Stimulated activated CD8-positive, alpha-beta memory T cell treated with anti-CD3 and anti-CD28 coated beads, Interleukin-12 subunit alpha, Interleukin-12 subunit beta, amount 100 ng/mL, for 1 hour (primary cell): ENCODE data around the gene SASH3.
"Not testable (repeated sequence)": the region's sequence is repeated elsewhere in the genome, so short reads cannot be mapped to it uniquely, and the experiment has no call there.

Experiments used
- DNase-seq: peaks from one replicate; pipeline ENCODE4 v3.0.0-alpha.2; 2020; ENCODE audit warnings: low read depth

SASH3 gene

GRCh38 chrX:129779747-129780146, at the start of gene SASH3:
Gene SASH3 (plus strand): TSS chrX:129779949. CDS start chrX:129780098, 149 bp downstream.
- no peak for DNase-seq

GRCh38 chrX:129731228-129731627, 48.5 kb upstream of the SASH3 start:
- no peak for DNase-seq

- no peak for DNase-seq
These were observed 46.9 kb upstream of the SASH3 start for GRCh38 chrX:129732857-129733256.

- DNase-seq, result no peak
These were observed 46.4 kb upstream of the SASH3 start for GRCh38 chrX:129733335-129733734.

GRCh38 chrX:129736491-129736890, 43.3 kb upstream of the SASH3 start:
- DNase-seq, result no peak

- no peak for DNase-seq
These were observed 41.8 kb upstream of the SASH3 start for GRCh38 chrX:129737916-129738315.

- no peak for DNase-seq
These were observed 41.1 kb upstream of the SASH3 start, which contains the start of gene XPNPEP2 for GRCh38 chrX:129738466-129739308. Gene XPNPEP2 (plus strand): TSS chrX:129738979. CDS start chrX:129739214, 235 bp downstream.

GRCh38 chrX:129739578-129739977, 40.2 kb upstream of the SASH3 start:
- DNase-seq, result no peak

- no peak for DNase-seq
These were observed 37.6 kb upstream of the SASH3 start for GRCh38 chrX:129741880-129742758.

GRCh38 chrX:129742759-129743152, 37.0 kb upstream of the SASH3 start:
- DNase-seq, result not testable (repeated sequence)

- DNase-seq, result no peak
These were observed 35.9 kb upstream of the SASH3 start for GRCh38 chrX:129743821-129744220.

- no peak for DNase-seq
These were observed 34.9 kb upstream of the SASH3 start for GRCh38 chrX:129744861-129745321.

GRCh38 chrX:129746557-129747470, 32.9 kb upstream of the SASH3 start:
- no peak for DNase-seq

- no peak for DNase-seq
These were observed 32.2 kb upstream of the SASH3 start for GRCh38 chrX:129747533-129747932.

- DNase-seq, result no peak
These were observed 31.4 kb upstream of the SASH3 start for GRCh38 chrX:129748305-129748704.

GRCh38 chrX:129749069-129749468, 30.7 kb upstream of the SASH3 start:
- no peak for DNase-seq

- no peak for DNase-seq
These were observed 28.8 kb upstream of the SASH3 start for GRCh38 chrX:129750971-129751370.

- DNase-seq, result no peak
These were observed 25.4 kb upstream of the SASH3 start for GRCh38 chrX:129754056-129755024.

GRCh38 chrX:129755779-129756650, 23.7 kb upstream of the SASH3 start:
- DNase-seq, result no peak
